ENCODE results near the gene STARD13.
A peak's percentile ranks its signal among the peaks of the same experiment; 100 is the strongest.

Gene STARD13

GRCh38 chr13:33083054-33083453 is 202.5 kb downstream of the STARD13 start:
- DNase-seq, result no peak

GRCh38 chr13:33081666-33082065 is 203.9 kb downstream of the STARD13 start:
- no peak for DNase-seq

GRCh38 chr13:33080972-33081590 is 204.5 kb downstream of the STARD13 start:
- no peak for DNase-seq

- no peak for DNase-seq
Measured at GRCh38 chr13:33079960-33080359, 205.6 kb downstream of the STARD13 start.

GRCh38 chr13:33078263-33078662 is 207.3 kb downstream of the STARD13 start:
- DNase-seq, result no peak

- DNase-seq, result no peak
Measured at GRCh38 chr13:33076001-33076992, 209.3 kb downstream of the STARD13 start.

- no peak for DNase-seq
Measured at GRCh38 chr13:33073338-33073737, 212.2 kb downstream of the STARD13 start.

- no peak for DNase-seq
Measured at GRCh38 chr13:33072759-33073158, 212.8 kb downstream of the STARD13 start.

- DNase-seq, result peak in 4 of 14 donors; percentile 4 to 33 (median 5)
Measured at GRCh38 chr13:33072282-33072681, 213.3 kb downstream of the STARD13 start.

- no peak for DNase-seq
Measured at GRCh38 chr13:33070713-33071112, 214.8 kb downstream of the STARD13 start.

- no peak for DNase-seq
Measured at GRCh38 chr13:33069365-33069764, 216.2 kb downstream of the STARD13 start.

- DNase-seq, result no peak
Measured at GRCh38 chr13:33066329-33066728, 219.2 kb downstream of the STARD13 start.

GRCh38 chr13:33060815-33061214 is 224.7 kb downstream of the STARD13 start:
- no peak for DNase-seq

GRCh38 chr13:33058776-33059327 is 226.7 kb downstream of the STARD13 start:
- no peak for DNase-seq

- no peak for DNase-seq
Measured at GRCh38 chr13:33057019-33057780, 228.4 kb downstream of the STARD13 start.

- no peak for DNase-seq
Measured at GRCh38 chr13:33053397-33054066, 232.0 kb downstream of the STARD13 start.

All from C1 segment of cervical spinal cord (tissue), 14 donors.